Measurements from ENCODE around the gene HLCS. TPM values are rescaled to one million over a fixed set of nuclear protein-coding genes. Genes with fewer than 3 reads are reported as not detected.

HLCS gene
- total and polyA plus RNA-seq, 4 experiments from 2014 or later, result 8.3 to 14.7 (median 11.3) TPM

DNA sequence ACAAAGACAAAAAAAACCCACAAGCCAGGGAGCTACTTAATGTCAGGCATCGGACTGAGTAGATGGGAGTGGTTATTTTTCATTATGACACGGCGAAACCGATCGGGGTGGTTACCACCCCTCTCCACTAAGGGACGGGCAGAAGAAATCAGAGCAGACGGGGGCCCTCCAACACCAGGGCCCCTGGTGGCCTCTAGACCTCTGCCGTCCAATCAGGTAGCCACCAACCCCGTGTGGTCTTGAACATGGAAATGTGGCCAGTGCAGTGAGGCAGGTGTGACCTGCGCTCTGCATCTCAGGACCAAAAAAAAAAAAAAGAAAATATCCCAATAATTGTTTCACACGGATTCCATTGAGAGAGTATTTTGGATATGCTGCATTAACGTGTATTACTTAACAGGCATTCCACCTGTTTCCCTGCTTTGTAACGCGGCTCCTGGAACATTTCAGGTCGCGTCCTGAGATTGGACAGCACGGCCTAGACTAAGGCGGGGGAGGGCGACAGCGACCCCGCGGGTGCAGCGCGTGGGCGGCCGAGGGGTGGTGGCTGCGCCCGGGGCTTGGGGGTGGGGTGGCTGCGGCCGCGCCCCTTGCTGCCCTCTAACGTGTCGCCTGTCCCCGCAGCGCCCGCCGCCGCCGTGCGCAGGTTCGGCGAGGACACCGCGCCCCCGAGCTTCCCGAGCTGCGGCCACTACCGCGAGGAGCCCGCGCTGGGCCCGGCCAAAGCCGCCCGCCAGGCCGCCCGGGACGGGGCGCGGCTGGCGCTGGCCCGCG lies 219.2 kb downstream of the HLCS start:
- CTCF ChIA-PET (ENCODE audit: partially characterized antibody), result interaction anchor here (0.5 kb wide), 1 partner anchor 9 kb away, joined by 3 read pairs; no protein-coding TSS in a partner anchor
- Mint-ChIP-seq H3K4me1 (peaks cover 7 to 18% (median 13%) of the 10 kb centered on the region in 4 donors), H3K27me3 (peaks cover 26 to 34% of the 10 kb centered on the region in 2 donors), H3K4me3 (peak overlapping the region in 7 of 8 donors; percentile 45 to 69 (median 61)), H3K36me3 (peaks cover 10 to 25% of the 10 kb centered on the region in 2 donors), H3K27ac (peak overlapping the region in 1 of 7 donors; percentile 32), H3K9me3 (no peaks in the 10 kb centered on the region)
- POLR2A ChIA-PET (ENCODE audit: partially characterized antibody), result no interaction called here
- Histone ChIP-seq H3K27ac (ENCODE audit: low read depth, low read length) (no peak overlapping the region), H3K4me1 (ENCODE audit: insufficient read depth, low read length) (peaks cover 6% of the 10 kb centered on the region), H3K4me3 (ENCODE audit: low read length in 2 of 2) (no peak overlapping the region), H3K27me3 (ENCODE audit: insufficient read depth, low read length) (no peaks in the 10 kb centered on the region), H3K9me3 (ENCODE audit: control insufficient read depth in 1 of 2, low read length in 2 of 2) (no peaks in the 10 kb centered on the region), H3K36me3 (ENCODE audit: insufficient read depth, low read length) (no peaks in the 10 kb centered on the region)
- no peak for DNase-seq
- intact Hi-C loops (cut with micrococcal nuclease), result no loop called here

- POLR2A ChIA-PET (ENCODE audit: partially characterized antibody), result no interaction called here
- H3K4me3 ChIP-seq (ENCODE audit: low read length in 2 of 2), result no peak overlapping the region
Observed at GRCh38 chr21:36745459-36745858, 221.0 kb downstream of the HLCS start.

DNA sequence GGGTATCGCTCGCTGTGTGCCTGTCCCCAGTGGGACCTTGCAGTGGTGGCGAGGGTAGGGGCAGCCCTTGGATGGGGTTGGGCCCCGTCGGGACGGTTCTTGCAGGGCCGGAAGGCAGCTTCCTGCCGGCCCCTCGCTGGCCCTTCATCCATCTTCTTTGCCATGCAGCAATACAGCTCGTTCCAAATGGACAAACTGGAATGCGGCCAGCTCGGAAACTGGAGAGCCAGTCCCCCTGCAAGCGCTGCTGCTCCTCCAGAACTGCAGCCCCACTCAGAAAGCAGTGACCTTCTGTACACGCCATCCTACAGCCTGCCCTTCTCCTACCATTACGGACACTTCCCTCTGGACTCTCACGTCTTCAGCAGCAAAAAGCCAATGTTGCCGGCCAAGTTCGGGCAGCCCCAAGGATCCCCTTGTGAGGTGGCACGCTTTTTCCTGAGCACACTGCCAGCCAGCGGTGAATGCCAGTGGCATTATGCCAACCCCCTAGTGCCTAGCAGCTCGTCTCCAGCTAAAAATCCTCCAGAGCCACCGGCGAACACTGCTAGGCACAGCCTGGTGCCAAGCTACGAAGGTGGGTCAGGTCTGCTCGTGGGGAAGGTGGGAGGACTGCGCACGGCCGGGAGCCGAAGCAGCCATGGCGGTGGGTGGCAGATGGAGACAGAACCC lies 221.8 kb downstream of the HLCS start:
- no peak for DNase-seq
- H3K36me3 Mint-ChIP-seq, result peaks cover under 1 to 9% of the 10 kb centered on the region in 2 donors
- H3K4me1 ChIP-seq (ENCODE audit: insufficient read depth, low read length), result peaks cover 6% of the 10 kb centered on the region
- H3K27me3 Mint-ChIP-seq, result peaks cover 21 to 32% of the 10 kb centered on the region in 2 donors
- no peaks in the 10 kb centered on the region for H3K27me3 ChIP-seq (ENCODE audit: insufficient read depth, low read length)
- peak overlapping the region in 1 of 7 donors; percentile 88 for H3K27ac Mint-ChIP-seq
- H3K4me1 Mint-ChIP-seq, result peaks cover 7 to 18% (median 13%) of the 10 kb centered on the region in 4 donors
- intact Hi-C loops (cut with micrococcal nuclease), result no loop called here
- no peak overlapping the region for H3K4me3 Mint-ChIP-seq
- ChIA-PET CTCF (ENCODE audit: partially characterized antibody) (no interaction called here), POLR2A (ENCODE audit: partially characterized antibody) (no interaction called here)
- no peaks in the 10 kb centered on the region for H3K36me3 ChIP-seq (ENCODE audit: insufficient read depth, low read length)
- H3K9me3 ChIP-seq (ENCODE audit: control insufficient read depth in 1 of 2, low read length in 2 of 2), result no peaks in the 10 kb centered on the region
- H3K4me3 ChIP-seq (ENCODE audit: low read length in 2 of 2), result no peak overlapping the region
- no peaks in the 10 kb centered on the region for H3K9me3 Mint-ChIP-seq
- H3K27ac ChIP-seq (ENCODE audit: low read depth, low read length), result no peak overlapping the region

More at GRCh38 chr21:36745459-36745858, 221.0 kb downstream of the HLCS start:
- Histone ChIP-seq H3K27me3 (ENCODE audit: insufficient read depth, low read length) (no peaks in the 10 kb centered on the region), H3K27ac (ENCODE audit: low read depth, low read length) (no peak overlapping the region), H3K36me3 (ENCODE audit: insufficient read depth, low read length) (no peaks in the 10 kb centered on the region), H3K4me1 (ENCODE audit: insufficient read depth, low read length) (peaks cover 6% of the 10 kb centered on the region), H3K9me3 (ENCODE audit: control insufficient read depth in 1 of 2, low read length in 2 of 2) (no peaks in the 10 kb centered on the region)
- no peak overlapping the region for H3K4me3 Mint-ChIP-seq
- H3K27me3 Mint-ChIP-seq, result peaks cover 26 to 34% of the 10 kb centered on the region in 2 donors
- peaks cover 6 to 15% of the 10 kb centered on the region in 2 donors for H3K36me3 Mint-ChIP-seq
- intact Hi-C loops (cut with micrococcal nuclease), result no loop called here
- no peak for DNase-seq
- no peaks in the 10 kb centered on the region for H3K9me3 Mint-ChIP-seq
- CTCF ChIA-PET (ENCODE audit: partially characterized antibody), result no interaction called here
- no peak overlapping the region for H3K27ac Mint-ChIP-seq
- H3K4me1 Mint-ChIP-seq, result peaks cover 7 to 18% (median 13%) of the 10 kb centered on the region in 4 donors

DNA sequence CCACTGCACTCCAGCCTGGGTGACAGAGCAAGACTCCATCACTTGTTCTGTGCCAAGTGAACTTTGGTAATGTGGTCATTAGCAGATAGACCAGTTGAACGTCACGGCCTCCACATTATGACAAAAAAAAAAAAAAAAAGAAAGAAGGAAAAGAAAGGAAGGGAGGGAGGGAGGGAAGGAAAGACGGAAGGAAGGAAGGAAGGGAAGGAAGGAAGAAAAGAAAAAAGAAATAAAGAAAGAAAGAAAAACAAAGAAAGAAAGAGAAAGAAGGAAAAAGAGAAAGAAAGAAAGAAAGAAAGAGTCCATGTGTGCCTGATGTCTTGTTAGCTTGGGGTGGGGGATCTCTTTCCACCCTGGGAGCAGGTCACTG lies 222.3 kb downstream of the HLCS start:
- Mint-ChIP-seq H3K27me3 (peaks cover 23 to 29% of the 10 kb centered on the region in 2 donors), H3K4me1 (peaks cover 7 to 18% (median 13%) of the 10 kb centered on the region in 4 donors), H3K4me3 (no peak overlapping the region), H3K27ac (no peak overlapping the region), H3K9me3 (no peaks in the 10 kb centered on the region), H3K36me3 (peaks cover 0 to 4% of the 10 kb centered on the region in 2 donors)
- no peak overlapping the region for H3K4me3 ChIP-seq (ENCODE audit: low read length in 2 of 2)
- H3K27ac ChIP-seq (ENCODE audit: low read depth, low read length), result no peak overlapping the region
- peaks cover 6% of the 10 kb centered on the region for H3K4me1 ChIP-seq (ENCODE audit: insufficient read depth, low read length)
- DNase-seq, result no peak
- no peaks in the 10 kb centered on the region for H3K27me3 ChIP-seq (ENCODE audit: insufficient read depth, low read length)
- H3K9me3 ChIP-seq (ENCODE audit: control insufficient read depth in 1 of 2, low read length in 2 of 2), result no peaks in the 10 kb centered on the region
- intact Hi-C loops (cut with micrococcal nuclease), result no loop called here
- no peaks in the 10 kb centered on the region for H3K36me3 ChIP-seq (ENCODE audit: insufficient read depth, low read length)
- POLR2A ChIA-PET (ENCODE audit: partially characterized antibody), result no interaction called here
- CTCF ChIA-PET (ENCODE audit: partially characterized antibody), result no interaction called here

DNA sequence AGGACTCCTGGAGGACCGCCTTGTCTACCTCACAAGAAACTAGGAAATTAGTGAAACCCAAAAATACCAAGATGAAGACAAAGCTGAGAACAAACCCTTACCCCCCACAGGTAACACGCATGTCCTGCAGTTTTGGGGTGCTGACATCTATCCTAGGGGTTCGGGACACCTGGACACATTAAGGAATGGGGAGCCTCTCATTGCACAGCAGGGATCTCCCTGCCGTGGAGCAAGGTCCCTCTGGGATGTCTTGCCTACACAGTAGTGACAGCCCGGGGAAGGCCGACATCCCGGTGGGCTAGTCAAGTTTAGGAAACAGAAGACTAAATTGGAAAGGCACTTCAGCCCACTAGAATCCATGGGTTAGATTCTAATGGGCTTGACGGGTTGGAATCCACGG lies 223.0 kb downstream of the HLCS start:
- intact Hi-C loops (cut with micrococcal nuclease), result no loop called here
- POLR2A ChIA-PET (ENCODE audit: partially characterized antibody), result no interaction called here
- Histone ChIP-seq H3K4me1 (ENCODE audit: insufficient read depth, low read length) (peaks cover 6% of the 10 kb centered on the region), H3K27ac (ENCODE audit: low read depth, low read length) (no peak overlapping the region), H3K4me3 (ENCODE audit: low read length in 2 of 2) (no peak overlapping the region), H3K36me3 (ENCODE audit: insufficient read depth, low read length) (no peaks in the 10 kb centered on the region), H3K9me3 (ENCODE audit: control insufficient read depth in 1 of 2, low read length in 2 of 2) (no peaks in the 10 kb centered on the region), H3K27me3 (ENCODE audit: insufficient read depth, low read length) (no peaks in the 10 kb centered on the region)
- DNase-seq, result no peak
- no peaks in the 10 kb centered on the region for H3K9me3 Mint-ChIP-seq
- no peaks in the 10 kb centered on the region for H3K36me3 Mint-ChIP-seq
- H3K27ac Mint-ChIP-seq, result no peak overlapping the region
- no peak overlapping the region for H3K4me3 Mint-ChIP-seq
- CTCF ChIA-PET (ENCODE audit: partially characterized antibody), result no interaction called here
- H3K4me1 Mint-ChIP-seq, result peaks cover 3 to 14% (median 9%) of the 10 kb centered on the region in 4 donors
- H3K27me3 Mint-ChIP-seq, result peaks cover 20 to 24% of the 10 kb centered on the region in 2 donors

GRCh38 chr21:36743008-36743407 lies 223.5 kb downstream of the HLCS start:
- DNase-seq, result no peak
- Mint-ChIP-seq H3K27me3 (peaks cover 17 to 22% of the 10 kb centered on the region in 2 donors), H3K36me3 (no peaks in the 10 kb centered on the region), H3K4me3 (no peak overlapping the region), H3K27ac (peak overlapping the region in 1 of 7 donors; percentile 52), H3K4me1 (peaks cover 1 to 11% (median 7%) of the 10 kb centered on the region in 4 donors), H3K9me3 (no peaks in the 10 kb centered on the region)
- peaks cover 6% of the 10 kb centered on the region for H3K4me1 ChIP-seq (ENCODE audit: insufficient read depth, low read length)
- intact Hi-C loops (cut with micrococcal nuclease), result no loop called here
- no peak overlapping the region for H3K4me3 ChIP-seq (ENCODE audit: low read length in 2 of 2)
- CTCF ChIA-PET (ENCODE audit: partially characterized antibody), result no interaction called here
- no peaks in the 10 kb centered on the region for H3K9me3 ChIP-seq (ENCODE audit: control insufficient read depth in 1 of 2, low read length in 2 of 2)
- POLR2A ChIA-PET (ENCODE audit: partially characterized antibody), result no interaction called here
- no peak overlapping the region for H3K27ac ChIP-seq (ENCODE audit: low read depth, low read length)
- H3K36me3 ChIP-seq (ENCODE audit: insufficient read depth, low read length), result no peaks in the 10 kb centered on the region
- no peaks in the 10 kb centered on the region for H3K27me3 ChIP-seq (ENCODE audit: insufficient read depth, low read length)

DNA sequence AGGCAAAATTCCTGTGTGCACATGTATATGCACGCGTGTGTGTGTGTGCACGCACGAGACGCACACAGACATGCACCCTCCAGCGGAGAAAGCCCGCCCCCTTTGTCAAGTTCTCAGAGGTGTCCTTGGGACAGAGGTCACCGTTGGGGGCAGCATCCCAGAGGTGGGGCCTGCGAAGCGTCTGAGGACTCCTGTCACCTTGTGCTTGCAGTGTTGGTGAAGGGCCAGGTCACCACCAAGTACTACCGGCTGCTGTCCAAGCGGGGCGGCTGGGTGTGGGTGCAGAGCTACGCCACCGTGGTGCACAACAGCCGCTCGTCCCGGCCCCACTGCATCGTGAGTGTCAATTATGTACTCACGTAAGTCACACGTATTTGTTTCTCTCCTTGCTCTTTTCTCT lies 225.0 kb downstream of the HLCS start:
- ChIA-PET CTCF (ENCODE audit: partially characterized antibody) (no interaction called here), POLR2A (ENCODE audit: partially characterized antibody) (no interaction called here)
- DNase-seq, result no peak
- Histone ChIP-seq H3K4me1 (ENCODE audit: insufficient read depth, low read length) (no peaks in the 10 kb centered on the region), H3K27ac (ENCODE audit: low read depth, low read length) (no peak overlapping the region), H3K27me3 (ENCODE audit: insufficient read depth, low read length) (no peaks in the 10 kb centered on the region), H3K4me3 (ENCODE audit: low read length in 2 of 2) (no peak overlapping the region), H3K9me3 (ENCODE audit: control insufficient read depth in 1 of 2, low read length in 2 of 2) (no peaks in the 10 kb centered on the region), H3K36me3 (ENCODE audit: insufficient read depth, low read length) (no peaks in the 10 kb centered on the region)
- Mint-ChIP-seq H3K36me3 (no peaks in the 10 kb centered on the region), H3K4me3 (no peak overlapping the region), H3K9me3 (no peaks in the 10 kb centered on the region), H3K27ac (no peak overlapping the region), H3K4me1 (peaks cover 0 to 2% (median 1%) of the 10 kb centered on the region in 4 donors), H3K27me3 (peaks cover 12 to 14% of the 10 kb centered on the region in 2 donors)
- intact Hi-C loops (cut with micrococcal nuclease), result no loop called here

Measured in CD4-positive, alpha-beta memory T cell (primary cell).